Measurements from ENCODE around the gene ANKRD10.

The ANKRD10 gene

DNA sequence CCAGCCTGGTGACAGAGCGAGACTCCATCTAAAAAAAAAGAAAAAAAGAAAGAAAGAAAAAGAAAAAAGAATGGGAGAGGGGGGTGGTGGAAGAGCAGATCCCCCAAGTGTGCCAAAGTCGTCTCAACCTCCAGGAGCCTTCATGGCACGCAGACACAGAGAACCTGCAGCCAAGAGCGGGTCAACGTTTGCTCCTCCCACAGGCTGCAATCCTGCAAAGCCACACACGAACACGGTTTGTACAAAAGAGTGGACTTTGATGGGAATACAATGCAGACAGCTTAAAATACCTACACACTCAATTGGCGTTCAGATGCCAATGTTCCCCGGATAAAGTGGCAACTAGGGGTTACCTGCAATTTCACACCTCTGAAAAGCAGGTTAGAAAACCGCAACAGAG is 29.4 kb downstream of the ANKRD10 start:
- no peak for DNase-seq

DNA sequence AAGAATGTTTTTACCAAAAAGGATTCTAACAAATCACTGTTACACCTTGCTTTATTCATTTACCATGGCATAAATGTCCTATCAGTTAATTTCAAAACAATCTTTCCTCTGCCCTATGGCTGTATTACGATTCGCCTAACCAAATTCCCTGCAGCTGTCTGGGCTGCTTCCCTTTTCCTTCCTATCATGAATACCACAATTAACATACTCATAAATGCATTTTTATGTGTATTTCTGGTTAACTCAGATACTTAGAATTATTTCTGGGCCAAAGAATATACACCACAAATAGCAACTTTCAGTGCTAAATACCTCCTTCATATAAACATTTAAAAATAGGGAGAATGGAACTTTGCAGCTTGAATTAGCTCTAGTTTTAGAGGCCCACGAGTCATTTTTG is 30.4 kb downstream of the ANKRD10 start:
- no peak for DNase-seq

DNA sequence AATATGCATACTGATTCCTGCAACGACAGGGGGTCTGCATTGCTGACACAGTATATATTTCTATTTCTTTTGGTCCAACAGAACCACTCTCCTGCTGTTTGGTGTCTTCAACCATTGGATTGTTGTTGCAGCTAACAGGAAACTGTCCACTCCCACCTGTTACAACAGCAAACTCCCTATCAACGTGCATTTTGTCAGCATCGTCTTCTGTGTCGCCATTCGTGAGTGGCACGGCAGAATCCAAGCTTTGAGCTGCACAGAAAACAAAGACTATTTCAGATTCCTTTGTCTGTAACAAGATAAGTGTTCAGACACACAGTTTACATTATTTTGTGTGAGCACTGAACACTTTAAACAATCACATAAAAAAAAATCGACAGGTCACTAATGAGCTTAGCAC is 31.3 kb downstream of the ANKRD10 start:
- no peak for DNase-seq

DNA sequence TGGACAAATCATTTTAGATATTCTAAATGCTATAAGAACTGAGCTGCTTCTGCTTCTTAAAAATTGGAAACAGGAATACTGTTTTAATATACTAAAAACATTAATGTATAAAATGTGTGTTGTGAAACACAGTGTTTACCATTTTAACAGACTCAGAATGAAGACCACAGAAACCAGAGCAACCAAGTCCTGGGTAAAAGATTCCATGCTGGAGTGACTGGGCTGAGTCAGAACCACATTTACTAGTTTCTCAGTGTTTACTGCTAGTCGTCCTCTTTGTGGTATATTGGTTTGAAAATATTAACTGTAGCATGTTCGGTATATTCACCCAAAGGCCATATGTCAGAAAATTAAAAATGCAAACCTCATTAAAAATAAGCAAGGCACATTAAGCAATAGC is 31.9 kb downstream of the ANKRD10 start:
- DNase-seq: no peak

DNA sequence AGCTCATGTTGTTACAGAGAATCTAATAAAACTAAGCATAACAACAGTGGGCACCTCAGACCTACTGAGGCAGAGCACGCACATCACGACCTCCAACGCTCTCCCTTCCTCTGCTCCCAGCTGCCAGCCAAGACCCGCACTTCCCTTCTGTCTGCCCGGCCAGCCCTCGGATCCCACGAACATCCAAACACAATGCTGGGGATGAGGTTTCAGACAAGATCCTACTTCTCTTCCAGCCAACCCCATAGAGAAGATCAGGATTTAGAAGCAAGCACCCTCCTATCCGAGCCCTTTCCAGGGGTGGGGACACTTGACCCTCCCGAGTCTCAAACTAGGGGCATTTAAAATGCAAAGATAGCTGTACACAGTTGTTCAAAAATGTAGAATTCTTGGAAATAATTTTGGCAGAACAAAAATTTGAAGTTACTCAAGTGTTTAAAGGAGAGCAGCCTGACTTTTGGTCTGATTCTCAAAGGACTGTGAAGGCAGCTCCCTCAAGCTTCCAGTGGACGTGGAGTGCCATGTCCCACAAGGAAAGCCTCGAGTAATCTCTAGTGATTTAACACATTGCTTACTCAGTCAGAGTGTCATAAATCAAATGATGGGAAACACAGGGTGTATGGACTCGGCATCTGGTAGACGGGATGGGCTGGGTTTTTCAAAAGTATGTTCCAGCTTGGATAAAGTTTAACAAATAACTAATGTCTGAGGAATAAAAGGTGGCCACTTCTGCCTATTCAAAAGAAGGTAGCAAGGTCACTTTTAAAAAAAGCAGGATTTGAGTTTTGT is 32.8 kb downstream of the ANKRD10 start:
- no peak for DNase-seq

DNA sequence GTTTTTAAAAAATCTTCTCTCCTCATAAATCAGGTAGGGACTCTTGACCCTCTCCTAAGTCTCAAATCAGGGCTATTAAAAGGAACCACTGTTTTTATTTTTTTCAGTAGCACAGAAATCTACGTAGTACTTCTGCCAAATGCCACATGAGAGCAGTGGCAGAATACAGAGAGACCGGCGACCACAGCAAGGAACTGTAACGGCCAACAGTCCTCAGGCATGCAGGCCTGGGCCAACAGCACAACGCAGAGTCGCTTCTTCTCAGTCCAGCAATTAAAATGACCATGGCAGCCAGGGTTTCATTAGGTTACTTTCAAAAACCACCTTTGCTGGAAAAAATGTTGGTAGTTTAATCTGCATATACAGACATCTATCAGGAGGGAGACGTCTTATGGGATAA is 34.2 kb downstream of the ANKRD10 start:
- no peak for DNase-seq

DNA sequence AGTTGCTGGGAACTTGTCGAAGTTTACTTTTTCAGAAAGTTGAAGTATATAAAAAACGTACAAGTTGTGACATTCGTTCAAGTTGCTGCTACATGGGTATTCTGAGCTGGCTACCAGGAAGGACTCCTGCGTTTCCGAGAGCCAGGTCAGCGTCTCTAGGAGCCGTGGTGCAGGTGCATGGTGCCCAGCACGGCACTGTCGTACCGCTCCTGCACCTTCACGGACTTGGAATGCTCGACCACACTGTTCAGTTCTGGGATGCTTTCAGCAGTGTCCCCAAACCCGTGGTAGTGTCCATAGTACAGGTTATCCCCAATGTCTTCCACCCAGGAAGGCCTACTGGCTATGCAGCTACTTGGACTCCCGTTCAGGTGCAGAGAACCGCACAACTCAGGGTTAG is 35.4 kb downstream of the ANKRD10 start:
- DNase-seq: no peak

DNA sequence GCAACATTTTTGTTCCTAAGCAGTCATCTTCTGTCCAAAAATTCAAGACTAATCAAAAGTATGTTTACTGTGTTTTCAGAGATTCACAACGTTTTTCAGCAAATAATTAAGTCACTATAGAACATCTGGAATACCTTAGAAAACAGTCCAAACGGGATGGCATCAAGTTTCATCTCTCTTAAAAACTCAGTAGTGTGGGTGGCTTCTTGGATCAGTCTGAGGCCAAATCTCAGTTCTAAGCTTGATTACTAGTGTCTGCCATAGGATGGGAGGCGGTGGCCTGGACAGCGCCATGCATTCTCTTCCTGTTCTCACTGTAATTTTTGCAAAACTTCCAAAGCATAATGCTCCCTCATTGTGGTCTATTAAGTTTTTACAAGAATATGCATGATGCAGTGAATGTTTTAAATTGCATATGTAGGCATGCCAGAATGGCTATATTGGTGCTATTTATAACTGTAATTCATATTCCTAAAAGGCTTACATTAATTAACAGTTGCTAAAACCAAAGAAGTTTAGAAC is 37.1 kb downstream of the ANKRD10 start:
- no peak for DNase-seq

DNA sequence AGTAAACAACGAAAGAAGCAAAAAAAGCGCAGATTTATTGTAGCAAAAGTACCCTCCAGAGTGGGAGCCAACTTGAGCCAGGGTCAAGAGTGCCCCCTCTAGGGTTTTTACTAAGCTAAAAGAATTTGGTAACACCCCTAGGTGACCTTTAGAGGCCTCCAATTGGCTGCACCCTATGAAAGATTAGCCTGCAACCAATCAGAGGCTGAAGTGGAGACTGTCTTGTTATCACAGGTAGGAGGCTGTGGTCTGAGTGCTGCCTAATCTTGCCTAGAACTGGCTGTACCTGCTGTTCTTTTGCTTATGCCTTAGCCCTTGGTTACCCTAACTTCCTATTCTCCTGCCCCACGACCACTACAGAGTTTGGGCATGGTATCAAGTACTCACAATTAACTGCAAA is 38.3 kb downstream of the ANKRD10 start:
- DNase-seq: no peak

DNA sequence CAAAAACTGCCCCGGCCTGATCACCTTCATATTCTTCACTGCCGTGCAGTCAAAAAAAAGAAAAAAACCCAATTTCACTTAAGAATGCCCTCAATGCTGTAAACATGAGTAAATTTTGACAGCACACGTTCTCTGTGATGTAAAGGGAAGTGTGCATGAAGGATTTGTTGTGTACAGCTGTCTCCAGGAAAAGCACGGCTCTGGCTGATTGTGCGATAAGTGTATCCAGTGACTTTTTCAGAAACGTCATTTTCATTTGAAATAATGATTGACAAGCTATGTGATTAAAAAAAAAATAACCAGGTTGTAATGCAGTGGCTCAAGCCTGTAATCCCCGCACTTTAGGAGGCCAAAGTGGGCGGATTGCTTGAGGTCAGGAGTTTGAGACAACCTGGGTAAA is 39.6 kb downstream of the ANKRD10 start:
- peak; percentile 41 to 71 (median 48) for DNase-seq

DNA sequence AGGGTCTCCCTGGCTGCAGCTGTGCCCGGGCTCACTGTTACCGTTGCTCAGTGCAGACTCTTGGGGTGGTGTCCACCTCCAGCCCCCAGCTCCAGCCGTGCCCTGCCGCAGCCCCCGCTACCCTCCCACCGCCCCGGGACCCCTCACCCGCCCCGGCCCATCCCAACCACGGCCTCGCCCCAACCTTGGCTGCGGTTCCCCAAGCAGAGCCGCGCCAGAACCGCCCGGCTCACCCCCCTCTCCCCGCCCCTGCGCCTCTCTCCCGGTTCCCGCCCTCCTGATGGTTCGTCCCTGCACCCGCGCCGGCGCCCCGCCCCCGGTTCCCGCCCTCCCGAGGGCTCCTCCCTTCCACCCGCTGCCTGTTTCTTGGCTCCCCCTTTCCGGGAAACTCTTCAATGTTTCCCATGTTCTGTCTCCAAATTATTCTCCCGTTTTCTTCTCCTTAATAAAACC is 40.3 kb downstream of the ANKRD10 start:
- peak; percentile 84 to 94 (median 84) for DNase-seq

DNA sequence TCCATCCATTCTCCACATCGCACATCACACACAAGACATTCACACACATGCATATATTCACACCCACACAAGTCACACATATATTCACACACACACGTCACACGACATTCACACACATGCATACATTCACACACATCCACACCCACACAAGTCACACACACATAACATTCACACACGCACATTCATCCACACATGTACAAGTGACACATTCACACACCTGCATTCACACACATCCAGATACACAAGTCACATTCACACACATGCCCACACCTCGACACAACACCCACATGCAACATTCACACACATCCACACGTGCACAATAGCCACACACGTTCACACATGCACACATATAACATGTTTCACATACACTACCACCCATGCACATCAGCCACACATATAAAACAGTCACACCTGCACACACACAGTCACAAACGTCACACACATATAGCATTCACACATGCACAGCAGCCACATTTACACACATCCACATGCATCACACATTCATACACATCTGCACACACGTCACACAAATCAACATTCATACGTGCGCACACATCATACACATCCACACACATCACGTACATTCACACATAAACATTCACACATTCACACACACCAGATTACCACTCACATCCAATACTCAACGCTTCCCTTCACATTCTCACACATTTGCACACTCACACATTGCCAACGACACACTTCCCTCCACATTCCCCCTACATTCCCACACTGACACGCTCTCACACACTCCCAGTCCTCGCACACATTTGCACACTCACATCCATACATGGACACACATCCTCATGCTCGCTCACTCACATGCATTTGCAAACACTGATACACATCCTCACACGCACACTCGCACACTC is 41.0 kb downstream of the ANKRD10 start:
- DNase-seq: no peak

DNA sequence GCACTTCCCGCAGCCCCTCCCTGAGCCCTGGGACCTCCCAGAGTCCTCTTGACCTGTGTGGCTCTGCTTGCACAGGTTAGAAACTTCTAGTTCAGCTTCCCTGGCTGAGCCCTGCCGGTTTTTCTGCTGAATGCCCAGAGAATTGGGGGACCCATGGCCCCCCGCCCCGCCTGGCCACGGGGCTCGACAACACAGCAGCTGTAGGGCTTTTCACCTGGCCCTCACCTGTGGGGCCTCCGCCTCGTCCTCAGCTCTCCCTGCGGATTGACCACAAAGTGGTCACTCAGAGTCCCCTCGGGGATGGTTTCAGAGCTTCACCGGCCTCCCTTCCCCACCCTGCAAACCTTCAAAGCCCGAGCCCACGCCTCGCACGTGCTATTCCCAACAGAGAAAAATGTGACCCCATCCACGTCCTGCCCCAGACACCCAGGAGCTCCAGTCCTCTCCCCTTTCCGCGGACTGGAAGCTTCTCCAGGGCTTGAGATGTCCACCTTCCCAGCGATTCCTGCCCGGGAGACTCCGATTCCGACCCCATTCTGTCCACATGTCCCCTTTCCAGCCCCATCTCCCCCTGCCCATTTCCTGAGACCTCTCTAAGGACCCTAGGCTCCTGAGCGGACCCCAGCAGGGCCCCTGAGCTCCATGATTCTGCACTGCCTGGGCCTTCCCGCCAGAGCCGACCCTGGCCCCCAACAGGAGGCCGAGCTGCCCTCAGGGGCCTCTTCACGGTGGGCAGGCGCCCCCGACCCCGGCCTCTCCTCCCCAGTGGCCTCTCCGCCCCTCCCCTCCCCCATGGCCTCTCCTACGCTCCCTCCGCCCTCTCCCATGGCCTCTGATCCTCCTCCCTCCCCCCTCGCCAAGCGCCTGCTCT is 41.9 kb downstream of the ANKRD10 start:
- DNase-seq: no peak

DNA sequence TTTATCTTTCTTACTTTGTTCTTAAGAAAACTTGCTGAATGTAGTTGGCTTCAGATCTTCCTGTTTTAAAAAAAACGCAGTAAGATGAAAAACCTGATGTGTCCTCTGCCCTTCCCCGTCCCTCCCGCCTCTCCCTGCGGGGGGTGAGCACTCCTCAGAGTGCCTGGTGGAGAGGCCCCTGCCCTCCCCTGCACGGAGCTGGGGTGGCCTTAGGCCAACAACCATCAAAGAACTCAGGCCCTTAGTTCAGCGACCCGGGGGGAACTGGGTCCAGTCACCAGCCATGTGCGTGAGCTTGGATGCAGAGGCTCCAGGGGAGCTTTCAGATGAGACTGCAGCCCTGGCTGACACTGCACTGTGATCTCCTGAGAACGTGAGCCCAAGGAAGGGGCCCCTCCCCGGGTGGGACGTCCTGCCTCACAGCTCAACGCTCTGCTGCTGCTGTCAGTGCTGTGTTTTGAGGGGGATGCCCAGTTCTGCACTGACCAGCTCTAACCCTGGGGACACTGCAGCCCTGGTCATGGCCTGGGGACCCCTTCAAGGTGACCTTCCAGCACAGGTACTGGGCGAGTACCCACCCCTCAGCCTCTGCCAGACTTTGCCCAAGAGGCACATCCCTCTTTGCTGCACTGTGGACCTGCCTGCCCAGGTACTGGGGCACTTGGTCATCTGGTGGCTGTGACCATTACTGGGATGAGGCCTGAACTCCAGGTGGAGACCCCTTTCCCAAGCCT is 42.7 kb downstream of the ANKRD10 start:
- no peak for DNase-seq

DNA sequence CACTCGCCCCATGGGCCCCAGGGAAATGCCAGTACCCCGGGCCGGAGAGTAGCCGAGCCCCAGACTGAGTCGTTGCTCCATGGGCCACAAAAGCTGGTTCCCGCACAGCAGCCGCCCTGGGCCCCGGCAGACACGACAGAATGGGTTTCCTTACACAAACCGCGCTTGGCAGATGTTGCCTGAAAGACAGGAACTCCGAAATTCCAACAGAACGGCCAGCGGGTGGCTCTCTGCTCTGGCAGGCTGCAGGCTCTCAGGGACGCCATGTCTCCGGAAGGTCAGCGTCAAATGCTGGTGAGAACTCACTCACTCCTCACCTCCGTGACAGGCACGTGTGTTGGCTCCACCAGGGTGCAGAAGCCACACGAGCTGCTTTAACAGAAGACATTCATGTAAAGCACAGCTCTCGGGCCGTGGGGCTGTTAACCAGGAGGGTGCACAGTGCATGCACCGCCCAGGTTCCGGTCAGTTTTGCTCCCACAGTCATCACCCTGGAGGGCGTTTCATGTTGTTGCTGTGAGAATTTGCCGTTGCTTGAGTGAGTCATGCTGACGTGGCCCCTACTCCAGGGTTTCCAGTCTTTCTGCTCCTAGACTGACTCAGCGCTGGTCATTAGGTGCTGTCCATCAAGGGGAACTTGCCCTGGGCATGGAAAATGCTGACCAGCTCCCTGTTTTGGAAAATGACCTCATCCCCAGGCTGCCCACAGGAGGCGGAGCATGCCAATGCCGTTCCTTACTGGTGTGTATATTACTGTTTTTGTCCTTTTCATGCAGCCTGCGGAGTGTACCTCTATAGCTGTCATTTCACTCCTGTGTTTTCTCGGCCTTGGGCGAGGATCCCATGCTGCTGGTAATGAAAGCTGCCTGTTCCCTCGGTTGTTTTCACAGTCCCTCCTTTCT is 44.8 kb downstream of the ANKRD10 start:
- DNase-seq: peak; percentile 96 to 100 (median 99)

DNA sequence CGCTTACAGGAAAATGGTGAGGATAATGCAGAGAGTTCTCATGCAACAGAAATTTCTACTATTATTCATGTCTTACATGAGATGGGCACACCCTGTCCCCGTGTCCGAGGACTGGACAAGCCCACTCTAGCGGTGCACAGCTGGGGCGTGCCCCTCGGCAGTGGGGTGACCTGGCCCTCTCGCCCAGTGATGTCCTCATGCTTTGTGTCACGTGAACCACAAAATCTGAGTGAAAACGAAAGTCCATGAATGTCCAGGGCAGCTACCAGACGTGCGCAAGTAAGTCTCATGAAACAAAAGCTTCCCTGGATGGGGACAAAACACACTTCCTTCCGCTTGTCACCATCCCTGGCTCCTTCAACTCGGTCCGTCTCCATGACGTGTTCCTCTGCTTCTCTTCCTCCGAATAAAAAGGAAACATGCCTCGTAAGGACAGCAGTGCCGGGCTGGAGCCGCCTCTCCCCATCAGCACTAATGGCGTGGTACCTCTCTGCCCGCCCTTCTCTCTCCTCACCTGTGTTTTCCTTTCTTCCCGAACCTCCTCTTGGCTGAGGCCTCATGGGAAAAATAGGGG is 45.6 kb downstream of the ANKRD10 start:
- peak; percentile 59 to 72 (median 60) for DNase-seq

DNA sequence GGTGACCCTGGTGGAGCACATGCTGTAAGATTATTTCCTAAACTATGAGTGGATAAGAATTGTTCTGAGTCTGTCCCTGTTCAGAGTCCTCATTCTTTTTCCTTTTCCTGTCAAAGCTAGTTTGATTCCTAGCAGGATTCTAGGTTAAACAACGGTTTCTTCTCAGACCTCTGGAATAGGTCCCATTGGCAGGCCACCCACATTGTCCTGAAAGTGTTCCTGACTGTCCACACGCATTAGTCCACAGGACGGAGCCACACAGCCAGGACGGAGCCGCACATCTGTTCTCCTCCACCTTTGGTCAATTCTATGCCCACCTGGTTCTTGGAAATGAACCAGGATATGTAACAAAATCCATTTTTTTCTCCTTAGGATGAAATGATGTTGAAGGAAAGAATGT is 46.1 kb downstream of the ANKRD10 start:
- DNase-seq: no peak

DNA sequence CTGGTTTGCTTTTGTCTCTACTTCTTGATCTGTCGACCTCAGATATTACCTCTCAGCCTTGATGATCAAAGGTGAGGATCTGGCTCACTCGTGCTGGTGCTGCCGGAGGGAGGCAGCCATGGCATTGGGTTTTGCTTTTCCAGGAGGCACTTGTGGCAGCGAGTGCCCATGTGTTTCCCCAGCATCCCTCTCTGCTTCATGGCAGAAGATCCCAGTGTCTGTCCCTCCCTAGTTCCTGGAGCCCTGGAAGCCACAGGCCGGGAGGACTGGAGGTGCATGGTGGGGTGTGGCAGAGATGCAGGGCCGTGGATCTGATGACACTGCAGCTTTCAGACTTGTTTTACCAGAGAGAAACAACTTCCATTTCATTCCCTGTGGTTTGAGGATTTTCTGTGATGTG is 47.5 kb downstream of the ANKRD10 start:
- DNase-seq: no peak

DNA sequence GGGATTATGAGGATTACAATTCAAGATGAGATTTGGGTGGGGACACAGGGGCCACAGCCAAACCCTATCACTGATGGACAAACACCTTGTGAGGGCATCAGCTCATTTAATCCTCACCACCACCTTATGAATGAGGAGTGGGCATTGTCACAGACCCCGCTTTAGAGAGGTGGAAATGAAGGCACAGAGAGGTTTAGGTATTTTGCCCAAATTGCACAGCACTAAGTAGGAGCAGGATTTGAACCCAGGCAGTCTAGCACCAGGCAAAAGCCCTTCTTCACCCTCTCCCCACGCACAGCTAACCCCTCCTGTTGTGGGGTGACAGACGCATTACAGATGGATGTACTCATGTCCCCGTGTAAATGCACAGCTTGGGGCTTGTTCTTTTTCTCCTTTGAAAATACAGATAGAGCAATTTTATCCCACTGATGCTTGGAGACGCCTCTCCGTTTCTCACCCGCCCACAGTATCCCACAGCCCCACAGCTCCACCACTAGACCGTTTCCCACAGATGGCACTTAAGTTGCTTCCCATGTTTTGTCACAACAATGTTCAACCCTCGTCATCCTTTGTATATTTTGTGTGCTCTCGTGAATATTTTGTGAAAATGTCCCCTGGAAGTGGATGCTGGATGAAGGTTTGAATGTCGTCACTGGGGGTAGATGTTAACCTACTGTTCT is 48.2 kb downstream of the ANKRD10 start:
- no peak for DNase-seq

DNA sequence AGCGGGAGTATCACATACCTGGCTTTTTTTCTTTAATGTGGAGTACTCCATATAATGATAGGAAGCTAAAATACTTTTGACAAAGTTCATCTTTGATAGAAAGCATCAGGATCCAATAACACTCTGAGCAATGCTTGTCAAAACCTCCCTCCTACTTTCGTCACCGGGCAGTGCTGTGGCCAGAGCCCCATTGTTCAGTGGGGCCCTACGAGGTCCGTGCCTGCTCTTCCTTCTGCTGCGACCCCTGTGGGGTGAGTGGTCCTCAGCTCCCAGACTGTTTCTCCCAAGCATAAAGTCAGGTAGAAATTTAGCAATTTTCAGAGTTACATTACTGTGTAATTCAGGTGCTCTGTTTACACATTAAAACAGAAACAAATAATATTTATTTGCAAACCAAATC is 51.2 kb downstream of the ANKRD10 start:
- DNase-seq: no peak

Data from suppressor macrophage treated with lipopolysaccharide for 1 hour (primary cell).